GM10248 (cell line): ENCODE data around the gene ERN1.

Source experiments
- CTCF ChIA-PET: fragments of 300-600 bp; sonication (Branson Sonifier 250); formaldehyde crosslinking; extraction: SDS; loops from one replicate; lab custom pipeline; 2021; ENCODE audit warnings: antibody characterized with exemption; lab: Yijun Ruan, JAX
- POLR2A ChIA-PET: fragments of 350-650 bp; sonication (Branson Sonifier 250); formaldehyde crosslinking; extraction: SDS; loops from one replicate; lab custom pipeline; 2020; ENCODE audit warnings: antibody characterized with exemption; lab: Yijun Ruan, JAX
- DNase-seq: peaks from one replicate; pipeline ENCODE4 v3.0.0; 2012; ENCODE audit errors: extremely low spot score
- TF ChIP-seq, protein P1 (sequence below): IDR thresholded peaks from 2 replicates; pipeline ENCODE4 v1.5.1; 2012; ENCODE audit warnings: mild to moderate bottlenecking, low read depth; ENCODE audit errors: extremely low read depth, missing control alignments, control extremely low read depth

ERN1 gene

DNA sequence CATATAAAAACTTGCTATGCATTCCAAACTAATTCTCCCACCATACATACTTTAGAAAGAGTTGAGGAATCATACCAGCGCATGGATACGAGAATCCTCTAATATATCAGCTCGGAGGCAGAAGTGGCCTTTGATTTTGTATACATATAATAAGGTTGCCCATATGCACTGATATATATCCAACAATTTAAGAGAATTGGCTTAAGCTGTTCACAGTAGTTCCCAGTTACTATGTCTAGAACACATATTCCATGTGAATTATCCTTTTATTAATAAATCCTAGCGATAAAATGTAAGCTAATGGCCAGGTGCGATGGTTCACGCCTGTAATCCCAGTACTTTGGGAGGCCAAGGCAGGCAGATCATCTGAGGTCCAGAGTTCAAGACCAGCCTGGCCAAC lies 19.3 kb upstream of the ERN1 start:
- ChIA-PET CTCF (interaction anchor here (1.2 to 4.0 kb wide), 10 partner anchors 15 to 259 kb away, joined by 3 to 32 read pairs (median 4); no protein-coding TSS in a partner anchor), POLR2A (no interaction called here)
- TF ChIP-seq, protein P1, sequence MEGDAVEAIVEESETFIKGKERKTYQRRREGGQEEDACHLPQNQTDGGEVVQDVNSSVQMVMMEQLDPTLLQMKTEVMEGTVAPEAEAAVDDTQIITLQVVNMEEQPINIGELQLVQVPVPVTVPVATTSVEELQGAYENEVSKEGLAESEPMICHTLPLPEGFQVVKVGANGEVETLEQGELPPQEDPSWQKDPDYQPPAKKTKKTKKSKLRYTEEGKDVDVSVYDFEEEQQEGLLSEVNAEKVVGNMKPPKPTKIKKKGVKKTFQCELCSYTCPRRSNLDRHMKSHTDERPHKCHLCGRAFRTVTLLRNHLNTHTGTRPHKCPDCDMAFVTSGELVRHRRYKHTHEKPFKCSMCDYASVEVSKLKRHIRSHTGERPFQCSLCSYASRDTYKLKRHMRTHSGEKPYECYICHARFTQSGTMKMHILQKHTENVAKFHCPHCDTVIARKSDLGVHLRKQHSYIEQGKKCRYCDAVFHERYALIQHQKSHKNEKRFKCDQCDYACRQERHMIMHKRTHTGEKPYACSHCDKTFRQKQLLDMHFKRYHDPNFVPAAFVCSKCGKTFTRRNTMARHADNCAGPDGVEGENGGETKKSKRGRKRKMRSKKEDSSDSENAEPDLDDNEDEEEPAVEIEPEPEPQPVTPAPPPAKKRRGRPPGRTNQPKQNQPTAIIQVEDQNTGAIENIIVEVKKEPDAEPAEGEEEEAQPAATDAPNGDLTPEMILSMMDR, result no peak
- DNase-seq, result no peak

DNA sequence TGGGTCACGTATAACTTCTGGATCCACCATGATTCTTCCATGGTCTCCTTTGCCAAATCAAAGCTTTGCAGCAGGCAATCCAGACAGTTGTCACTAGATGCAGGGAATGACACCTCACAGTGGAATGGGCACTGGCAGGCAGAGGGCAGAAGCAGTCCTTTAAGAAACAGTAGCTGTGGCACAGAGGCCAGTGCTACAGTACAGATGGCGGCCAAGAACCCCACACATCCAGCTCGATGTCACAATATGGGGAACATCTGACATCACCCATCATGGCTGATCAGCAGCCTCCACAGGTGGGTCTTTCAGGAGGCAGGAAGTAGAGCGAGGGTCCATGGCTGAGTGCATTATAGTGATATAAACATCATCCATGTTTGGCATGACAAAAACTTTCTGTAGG lies 18.8 kb upstream of the ERN1 start:
- DNase-seq, result no peak
- ChIA-PET POLR2A (interaction anchor here (0.6 kb wide), 1 partner anchor 299 kb away, joined by 6 read pairs; no protein-coding TSS in a partner anchor), CTCF (interaction anchor here (1.2 to 4.0 kb wide), 9 partner anchors 8 to 258 kb away, joined by 3 to 32 read pairs (median 4); no protein-coding TSS in a partner anchor)
- TF ChIP-seq, protein P1, result no peak

DNA sequence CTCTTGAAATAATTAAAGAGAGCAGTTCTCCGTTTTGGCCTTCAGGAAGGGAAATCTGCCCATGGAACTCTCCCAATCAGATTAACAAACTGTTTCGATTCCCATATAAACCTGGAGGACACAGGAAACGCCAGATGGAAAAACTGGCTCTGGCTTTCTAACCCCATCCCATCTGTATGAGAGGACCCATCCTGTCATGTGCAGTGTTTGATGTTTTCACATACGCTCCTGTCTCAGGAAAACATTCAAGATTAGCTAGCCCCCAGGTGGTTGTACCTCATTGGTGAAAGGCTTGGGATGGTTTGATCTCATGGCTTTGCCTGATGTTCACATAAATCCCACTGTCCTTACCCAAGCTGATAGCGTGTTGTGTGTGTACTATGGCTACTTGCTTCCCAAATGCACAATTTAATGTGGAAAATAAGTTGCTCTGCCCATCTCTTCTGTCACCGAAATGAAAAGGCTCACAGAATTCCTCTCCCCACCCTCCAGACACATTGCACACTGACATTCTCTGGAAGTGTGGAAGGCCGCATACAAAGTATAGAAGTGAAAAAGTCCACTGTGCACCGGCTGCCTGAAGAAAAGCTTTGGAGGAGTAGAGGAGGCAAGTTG lies 18.2 kb upstream of the ERN1 start:
- POLR2A ChIA-PET, result interaction anchor here (0.5 to 0.6 kb wide), 2 partner anchors 300 to 327 kb away, joined by 5 to 6 read pairs; no protein-coding TSS in a partner anchor
- DNase-seq, result no peak
- CTCF ChIA-PET, result interaction anchor here (1.0 to 4.0 kb wide), 8 partner anchors 9 to 343 kb away, joined by 3 to 32 read pairs (median 4); no protein-coding TSS in a partner anchor
- TF ChIP-seq, protein P1, result no peak

DNA sequence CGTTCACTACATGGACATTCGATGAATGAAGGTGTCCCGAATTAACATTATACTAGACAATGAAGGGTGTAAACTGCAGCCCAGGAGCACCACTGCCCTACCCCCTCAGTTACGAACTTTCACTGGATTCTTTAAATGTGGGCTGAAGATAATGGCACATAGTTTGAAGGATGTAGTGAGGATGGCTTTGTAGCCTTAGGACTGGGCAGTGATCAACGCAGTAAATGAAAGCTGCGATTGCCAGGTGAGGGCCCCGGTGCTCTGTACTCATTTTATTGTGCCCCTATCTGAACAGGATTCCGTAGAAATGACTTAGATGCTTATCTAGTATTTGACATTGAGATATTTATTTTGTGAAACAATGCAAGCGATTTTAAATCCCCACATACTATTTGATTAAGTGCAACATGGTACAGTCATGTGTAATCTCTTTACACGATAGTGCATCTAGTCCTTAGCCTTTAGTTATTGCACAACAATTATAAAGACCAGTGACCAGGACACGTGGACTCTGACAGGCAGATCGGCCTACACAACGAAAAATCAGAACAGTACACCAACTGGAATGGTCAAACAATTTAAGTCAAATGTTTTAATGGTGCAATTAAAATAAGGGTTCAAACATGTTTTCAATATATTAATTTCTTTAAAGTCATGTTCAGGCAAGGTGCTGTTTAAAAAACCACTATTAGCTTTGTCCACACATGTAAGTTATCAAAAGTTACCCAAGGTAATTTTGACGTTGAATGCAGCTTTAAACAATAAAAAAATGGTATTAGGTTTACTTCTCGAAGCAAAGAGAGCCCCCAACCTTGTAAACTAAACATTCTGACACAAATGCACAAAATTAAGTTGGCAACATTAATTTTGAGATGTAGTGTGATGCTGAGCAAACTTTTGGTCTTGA lies 17.4 kb upstream of the ERN1 start:
- POLR2A ChIA-PET, result interaction anchor here (0.5 to 2.2 kb wide), 5 partner anchors 8 to 403 kb away, joined by 3 to 15 read pairs (median 5); no protein-coding TSS in a partner anchor
- CTCF ChIA-PET, result interaction anchor here (1.0 to 4.0 kb wide), 8 partner anchors 9 to 344 kb away, joined by 3 to 32 read pairs (median 6); no protein-coding TSS in a partner anchor
- no peak for DNase-seq
- TF ChIP-seq, protein P1, result no peak

DNA sequence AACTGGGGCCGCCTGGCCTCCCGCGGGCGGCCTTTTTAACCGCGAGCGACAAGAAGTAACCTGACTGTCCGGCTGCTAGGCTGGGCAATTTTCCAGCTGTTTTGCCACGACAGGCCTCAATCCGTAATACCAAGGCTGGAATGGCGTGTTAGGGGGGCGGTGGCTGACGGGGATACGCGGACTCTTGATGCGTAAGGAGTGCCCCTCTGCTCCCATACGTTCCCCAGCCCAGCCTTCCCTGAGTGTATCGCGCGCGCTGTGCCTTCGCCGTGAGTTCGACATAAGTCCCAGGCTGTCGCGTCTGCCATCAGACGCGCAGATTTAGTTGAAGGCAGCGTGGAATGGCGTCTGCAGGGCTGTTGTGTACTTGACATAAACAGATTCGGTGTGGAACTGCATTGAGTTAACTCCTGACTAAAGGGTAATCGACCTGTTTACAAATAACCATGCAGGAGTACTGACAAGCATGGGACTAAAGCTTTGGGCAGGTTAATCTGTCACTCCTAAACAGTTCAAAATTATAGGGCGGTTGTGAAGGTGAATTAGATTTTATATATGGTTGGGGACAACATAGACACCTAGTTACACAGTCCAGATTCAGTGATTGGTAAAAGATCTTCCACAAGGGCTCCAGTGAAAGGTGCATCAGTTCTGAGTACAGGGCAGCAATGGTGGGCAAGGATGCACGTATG lies 16.6 kb upstream of the ERN1 start:
- TF ChIP-seq, protein P1, result no peak
- CTCF ChIA-PET, result interaction anchor here (0.6 to 6.4 kb wide), 7 partner anchors 14 to 135 kb away, joined by 3 to 65 read pairs (median 7); partner anchors contain the start of gene ERN1
- POLR2A ChIA-PET, result interaction anchor here (0.6 to 2.2 kb wide), 29 partner anchors 9 to 404 kb away, joined by 3 to 45 read pairs (median 5); partner anchors contain the start of genes ERN1, ICAM2 and TEX2
- DNase-seq, result no peak
